HL-60 (cell line): Measurements from ENCODE around the gene OTOS.

ENCODE experiments used
- GABPA ChIP-seq: IDR thresholded peaks from 2 replicates; pipeline ENCODE4 v1.6.1; 2012; ENCODE audit warnings: low read depth
- TF ChIP-seq, protein P1 (sequence below): IDR thresholded peaks from one replicate; pipeline ENCODE4 v1.5.1; 2011; ENCODE audit warnings: low read length, control low read depth, inconsistent platforms; ENCODE audit not compliant: insufficient read depth

DNA sequence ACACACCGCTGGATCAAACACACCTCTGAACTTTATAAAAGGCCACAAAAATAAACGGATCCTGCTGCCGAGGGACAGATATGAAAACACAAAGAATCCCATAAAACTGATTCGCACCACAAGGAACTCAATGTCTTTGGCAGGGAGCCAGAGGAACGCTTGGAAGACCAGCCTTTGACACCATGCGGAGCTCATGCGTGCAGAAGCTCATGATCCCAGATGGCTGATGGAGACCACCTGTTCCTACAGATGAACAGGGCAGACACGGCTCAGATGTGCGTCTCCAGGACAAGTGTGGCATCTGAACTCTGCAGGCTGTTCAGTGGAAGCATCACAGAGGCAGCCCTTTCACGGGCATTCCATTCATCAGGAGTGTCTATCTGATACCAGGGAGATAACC, 29.2 kb downstream of the OTOS start:
- TF ChIP-seq, protein P1, sequence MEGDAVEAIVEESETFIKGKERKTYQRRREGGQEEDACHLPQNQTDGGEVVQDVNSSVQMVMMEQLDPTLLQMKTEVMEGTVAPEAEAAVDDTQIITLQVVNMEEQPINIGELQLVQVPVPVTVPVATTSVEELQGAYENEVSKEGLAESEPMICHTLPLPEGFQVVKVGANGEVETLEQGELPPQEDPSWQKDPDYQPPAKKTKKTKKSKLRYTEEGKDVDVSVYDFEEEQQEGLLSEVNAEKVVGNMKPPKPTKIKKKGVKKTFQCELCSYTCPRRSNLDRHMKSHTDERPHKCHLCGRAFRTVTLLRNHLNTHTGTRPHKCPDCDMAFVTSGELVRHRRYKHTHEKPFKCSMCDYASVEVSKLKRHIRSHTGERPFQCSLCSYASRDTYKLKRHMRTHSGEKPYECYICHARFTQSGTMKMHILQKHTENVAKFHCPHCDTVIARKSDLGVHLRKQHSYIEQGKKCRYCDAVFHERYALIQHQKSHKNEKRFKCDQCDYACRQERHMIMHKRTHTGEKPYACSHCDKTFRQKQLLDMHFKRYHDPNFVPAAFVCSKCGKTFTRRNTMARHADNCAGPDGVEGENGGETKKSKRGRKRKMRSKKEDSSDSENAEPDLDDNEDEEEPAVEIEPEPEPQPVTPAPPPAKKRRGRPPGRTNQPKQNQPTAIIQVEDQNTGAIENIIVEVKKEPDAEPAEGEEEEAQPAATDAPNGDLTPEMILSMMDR, result no peak
- TF ChIP-seq GABPA, result no peak
